NT2/D1 (cell line): ENCODE data around the gene POU4F1.

Source experiments
- DNase-seq: peaks from one replicate; pipeline ENCODE4 v3.0.0-alpha.2; 2011; ENCODE audit warnings: low read depth, low spot score
- H3K27me3 ChIP-seq: 2 replicates; pipeline ENCODE4 v1.6.0; 2011; ENCODE audit warnings: mild to moderate bottlenecking; ENCODE audit not compliant: insufficient read length, insufficient read depth
- H3K36me3 ChIP-seq: 2 replicates; pipeline ENCODE4 v1.6.1; 2011; ENCODE audit warnings: mild to moderate bottlenecking, low read length, mixed read lengths; ENCODE audit not compliant: insufficient read depth, insufficient read length
- H3K4me1 ChIP-seq: 2 replicates; pipeline ENCODE4 v1.5.1; 2011; ENCODE audit not compliant: insufficient read depth, insufficient read length
- H3K4me3 ChIP-seq: 2 replicates; pipeline ENCODE4 v1.5.1; 2011; ENCODE audit warnings: low read depth; ENCODE audit not compliant: insufficient read length
- H3K9ac ChIP-seq: 2 replicates; pipeline ENCODE4 v1.6.0; 2011; ENCODE audit warnings: low read depth; ENCODE audit not compliant: insufficient read length
- H3K9me3 ChIP-seq: 2 replicates; pipeline ENCODE4 v1.5.1; 2011; ENCODE audit warnings: mild to moderate bottlenecking, low read length; ENCODE audit not compliant: insufficient read depth
- SUZ12 ChIP-seq: IDR thresholded peaks from 2 replicates; pipeline ENCODE4 v1.6.1; 2011; ENCODE audit not compliant: insufficient read length, insufficient read depth; ENCODE audit errors: extremely low read depth
- YY1 ChIP-seq: IDR thresholded peaks from 2 replicates; pipeline ENCODE4 v1.6.1; 2011; ENCODE audit not compliant: insufficient read length, insufficient read depth
- ZNF274 ChIP-seq: IDR thresholded peaks from 2 replicates; pipeline ENCODE4 v1.6.1; 2011; ENCODE audit warnings: mild to moderate bottlenecking, low read depth, low read length

The POU4F1 gene

DNA sequence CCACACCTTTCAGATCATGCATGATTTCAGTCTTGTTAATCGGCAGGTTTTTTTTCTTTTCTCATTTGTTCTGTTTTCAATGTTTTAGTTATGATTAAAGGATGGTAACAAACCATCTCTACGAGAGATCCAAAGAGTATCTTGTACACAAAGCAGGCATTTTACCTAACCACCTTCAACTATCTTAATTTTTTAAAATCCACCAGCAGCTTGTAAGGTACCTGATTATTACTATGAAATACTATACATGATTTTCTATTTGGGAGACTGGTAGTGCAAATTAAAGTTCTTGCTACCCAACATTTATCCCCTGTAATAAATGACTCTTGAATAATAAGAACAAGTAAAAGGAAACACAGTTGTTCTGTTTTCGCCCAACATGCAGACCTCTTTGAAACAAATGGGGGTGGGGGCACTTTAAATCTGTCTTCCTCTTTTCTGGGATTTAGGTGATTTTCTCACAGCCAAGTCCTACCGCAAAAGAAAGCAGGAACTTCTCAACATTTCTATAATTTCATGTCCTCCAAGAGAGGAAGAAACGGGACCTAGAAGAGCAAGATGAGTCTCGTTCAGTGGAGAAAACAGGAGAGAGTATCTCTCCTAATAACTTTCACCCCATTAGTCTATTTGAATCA lies 3.6 kb downstream of the POU4F1 start:
- Histone ChIP-seq H3K27me3 (peaks cover 96% of the 10 kb centered on the region), H3K4me3 (no peak overlapping the region), H3K4me1 (peaks cover 7% of the 10 kb centered on the region), H3K9me3 (no peaks in the 10 kb centered on the region), H3K9ac (no peak overlapping the region), H3K36me3 (no peaks in the 10 kb centered on the region)
- TF ChIP-seq ZNF274 (no peak), SUZ12 (no peak), YY1 (no peak)
- DNase-seq, result no peak

DNA sequence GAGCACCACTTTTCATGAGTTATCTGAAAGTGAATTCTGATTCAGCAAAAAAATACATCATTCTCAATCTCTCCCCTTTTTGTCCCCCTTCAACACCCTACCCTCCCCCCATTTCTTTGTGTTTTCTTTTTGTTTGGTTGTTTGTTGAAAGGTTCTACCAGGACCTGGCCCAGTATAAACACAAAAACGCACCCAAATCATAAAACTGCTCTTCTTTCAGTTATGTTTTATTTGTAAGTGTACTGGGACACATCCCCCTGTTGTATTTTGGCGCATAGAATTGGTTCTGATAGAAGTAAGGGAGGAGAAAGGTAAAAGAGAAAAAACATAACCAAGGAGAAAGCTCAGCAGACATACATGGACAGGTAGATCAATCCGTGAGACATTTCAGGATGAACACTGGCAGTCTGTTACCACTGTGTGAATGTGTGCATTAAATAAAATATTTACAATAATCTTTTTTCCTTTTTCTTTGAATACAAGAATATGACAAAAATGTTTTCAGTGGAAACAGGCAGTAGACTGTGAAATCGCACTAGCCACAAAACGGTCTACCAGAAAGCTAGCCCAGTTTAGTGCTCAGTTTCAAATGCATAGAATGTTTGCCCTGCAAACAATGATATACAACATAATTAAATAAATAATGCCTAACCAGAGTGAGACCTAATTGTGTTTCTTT lies 4.2 kb downstream of the POU4F1 start:
- Histone ChIP-seq H3K9ac (no peak overlapping the region), H3K27me3 (peaks cover 96% of the 10 kb centered on the region), H3K36me3 (no peaks in the 10 kb centered on the region), H3K4me1 (peaks cover 6% of the 10 kb centered on the region), H3K4me3 (no peak overlapping the region), H3K9me3 (no peaks in the 10 kb centered on the region)
- TF ChIP-seq ZNF274 (no peak), YY1 (no peak), SUZ12 (no peak)
- no peak for DNase-seq

DNA sequence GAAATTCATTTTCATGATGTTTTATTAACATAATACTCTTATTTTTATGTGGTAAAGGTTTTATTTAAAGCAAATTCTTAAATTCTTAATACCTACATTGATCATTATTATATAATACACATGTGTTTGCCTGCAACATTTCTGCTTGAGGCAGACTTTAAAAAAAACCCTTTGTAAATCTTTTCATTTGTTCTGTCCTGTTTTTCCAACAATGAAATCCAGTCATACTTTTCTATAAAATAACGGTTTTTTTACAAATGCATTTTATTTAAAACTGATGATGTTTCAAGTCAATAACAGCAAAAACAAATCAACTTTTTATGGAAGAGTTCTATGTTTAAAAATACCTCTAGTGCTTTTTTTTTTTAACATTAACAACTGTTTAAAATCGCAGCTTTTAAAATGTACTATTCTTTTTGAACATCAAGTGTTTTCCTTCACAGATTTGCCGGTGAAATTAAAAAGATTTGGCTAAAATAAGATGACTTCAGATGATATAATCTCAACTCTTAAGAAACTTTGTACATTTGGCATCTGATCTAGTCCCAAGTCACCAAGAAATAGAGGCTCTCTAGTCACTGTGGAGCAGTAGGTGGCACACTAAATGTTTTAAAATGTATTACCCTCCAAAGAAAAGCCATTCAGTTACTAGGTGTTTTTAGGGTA lies 5.1 kb downstream of the POU4F1 start:
- no peak for TF ChIP-seq YY1
- no peak for TF ChIP-seq SUZ12
- TF ChIP-seq ZNF274, result no peak

DNA sequence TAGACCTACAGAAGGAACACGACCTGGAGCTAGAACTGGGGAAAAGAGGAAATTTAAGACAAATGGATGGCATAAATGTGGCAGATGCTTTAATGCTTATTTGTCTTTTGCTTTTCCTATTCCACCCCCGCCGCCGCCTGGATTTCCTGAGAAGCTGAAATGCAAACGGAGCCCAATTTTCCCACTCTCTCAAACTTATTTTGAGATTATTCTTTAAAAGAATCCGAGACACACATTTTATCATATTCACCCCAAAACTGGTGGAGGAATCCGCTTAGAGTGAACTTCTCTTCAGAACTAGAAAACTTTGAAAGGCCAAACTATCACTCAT lies 5.8 kb downstream of the POU4F1 start:
- TF ChIP-seq SUZ12, result no peak
- no peak for TF ChIP-seq ZNF274
- no peak for TF ChIP-seq YY1
- peaks cover 4% of the 10 kb centered on the region for H3K4me1 ChIP-seq
- no peak overlapping the region for H3K4me3 ChIP-seq
- DNase-seq, result no peak
- no peaks in the 10 kb centered on the region for H3K9me3 ChIP-seq
- peaks cover 96% of the 10 kb centered on the region for H3K27me3 ChIP-seq
- no peak overlapping the region for H3K9ac ChIP-seq
- H3K36me3 ChIP-seq, result no peaks in the 10 kb centered on the region

More for the DNA sequence above, 5.1 kb downstream of the POU4F1 start:
- Histone ChIP-seq H3K4me1 (peaks cover 6% of the 10 kb centered on the region), H3K9ac (no peak overlapping the region), H3K27me3 (peaks cover 96% of the 10 kb centered on the region), H3K36me3 (no peaks in the 10 kb centered on the region), H3K9me3 (no peaks in the 10 kb centered on the region), H3K4me3 (no peak overlapping the region)
- no peak for DNase-seq

GRCh38 chr13:78596736-78597601 lies 6.4 kb downstream of the POU4F1 start:
- peaks cover 97% of the 10 kb centered on the region for H3K27me3 ChIP-seq
- no peak overlapping the region for H3K9ac ChIP-seq
- no peaks in the 10 kb centered on the region for H3K36me3 ChIP-seq
- DNase-seq, result no peak
- no peaks in the 10 kb centered on the region for H3K9me3 ChIP-seq
- H3K4me1 ChIP-seq, result peaks cover 2% of the 10 kb centered on the region
- TF ChIP-seq YY1 (no peak), SUZ12 (no peak), ZNF274 (no peak)
- peak overlapping the region; percentile 43 for H3K4me3 ChIP-seq

- no peaks in the 10 kb centered on the region for H3K9me3 ChIP-seq
- no peak for DNase-seq
- no peak overlapping the region for H3K9ac ChIP-seq
- H3K36me3 ChIP-seq, result no peaks in the 10 kb centered on the region
- peak overlapping the region; percentile 43 for H3K4me3 ChIP-seq
- no peak for TF ChIP-seq YY1
- TF ChIP-seq ZNF274, result no peak
- peak; percentile 60 for TF ChIP-seq SUZ12
- peaks cover 98% of the 10 kb centered on the region for H3K27me3 ChIP-seq
- H3K4me1 ChIP-seq, result peaks cover 2% of the 10 kb centered on the region
Measured at GRCh38 chr13:78596399-78596735, 7.0 kb downstream of the POU4F1 start.
